Fibroblast of villous mesenchyme (primary cell): ENCODE data around the gene ABHD15. TPM values are rescaled to one million over a fixed set of nuclear protein-coding genes. Genes with fewer than 3 reads are reported as not detected.

ENCODE experiments used
- DNase-seq: peaks from one replicate; pipeline ENCODE4 v3.0.0-alpha.2; 2010; ENCODE audit warnings: low read depth
- H3K4me3 ChIP-seq: 2 replicates; pipeline ENCODE4 v1.5.1; 2011; ENCODE audit warnings: low read depth, mild to moderate bottlenecking, low read length
- total RNA-seq: library from RNA; depleted of rRNA; stranded (reverse); fragments of >200 nt; gene quantifications from 2 replicates; pipeline ENCODE4 v1.2.3, GENCODE V29; 2012
- TF ChIP-seq, protein P1 (sequence below): IDR thresholded peaks from 2 replicates; pipeline ENCODE4 v1.5.1; 2012; ENCODE audit warnings: low read depth, mild to moderate bottlenecking, low read length; ENCODE audit not compliant: insufficient read depth

The ABHD15 gene
- total RNA-seq, 1 donor = 8.2 TPM

- DNase-seq = no peak
- TF ChIP-seq, protein P1, sequence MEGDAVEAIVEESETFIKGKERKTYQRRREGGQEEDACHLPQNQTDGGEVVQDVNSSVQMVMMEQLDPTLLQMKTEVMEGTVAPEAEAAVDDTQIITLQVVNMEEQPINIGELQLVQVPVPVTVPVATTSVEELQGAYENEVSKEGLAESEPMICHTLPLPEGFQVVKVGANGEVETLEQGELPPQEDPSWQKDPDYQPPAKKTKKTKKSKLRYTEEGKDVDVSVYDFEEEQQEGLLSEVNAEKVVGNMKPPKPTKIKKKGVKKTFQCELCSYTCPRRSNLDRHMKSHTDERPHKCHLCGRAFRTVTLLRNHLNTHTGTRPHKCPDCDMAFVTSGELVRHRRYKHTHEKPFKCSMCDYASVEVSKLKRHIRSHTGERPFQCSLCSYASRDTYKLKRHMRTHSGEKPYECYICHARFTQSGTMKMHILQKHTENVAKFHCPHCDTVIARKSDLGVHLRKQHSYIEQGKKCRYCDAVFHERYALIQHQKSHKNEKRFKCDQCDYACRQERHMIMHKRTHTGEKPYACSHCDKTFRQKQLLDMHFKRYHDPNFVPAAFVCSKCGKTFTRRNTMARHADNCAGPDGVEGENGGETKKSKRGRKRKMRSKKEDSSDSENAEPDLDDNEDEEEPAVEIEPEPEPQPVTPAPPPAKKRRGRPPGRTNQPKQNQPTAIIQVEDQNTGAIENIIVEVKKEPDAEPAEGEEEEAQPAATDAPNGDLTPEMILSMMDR = no peak
- no peak overlapping the region for H3K4me3 ChIP-seq
These were observed 55.9 kb downstream of the ABHD15 start for GRCh38 chr17:29510953-29511352.

Other genes with a start within 250 kb of the ABHD15 start
- gene TAOK1, start 176.7 kb downstream of the ABHD15 start, total RNA-seq = 64.1 and 70.4 TPM in 2 replicates
- gene TP53I13, start 1.7 kb upstream of the ABHD15 start, total RNA-seq = 51.8 and 54.8 TPM in 2 replicates
- gene GIT1, start 22.6 kb upstream of the ABHD15 start, total RNA-seq = 23.2 and 26.3 TPM in 2 replicates
- 3.5 and 8.6 TPM in 2 replicates for gene ANKRD13B, start 26.1 kb upstream of the ABHD15 start, total RNA-seq
- gene CORO6, start 55.9 kb upstream of the ABHD15 start, total RNA-seq = 5.6 and 7.4 TPM in 2 replicates